Measurements from ENCODE around the gene MEX3B.

Gene MEX3B

GRCh38 chr15:82045892-82046665, at the start of gene MEX3B:
Gene MEX3B (minus strand): TSS chr15:82046018. CDS start chr15:82045705, 313 bp downstream.
- peak; percentile 89 for DNase-seq

- no peak for DNase-seq
Measured at GRCh38 chr15:82093774-82094211, 48.0 kb upstream of the MEX3B start.

GRCh38 chr15:82093325-82093724, 47.5 kb upstream of the MEX3B start:
- DNase-seq: no peak

GRCh38 chr15:82091636-82092140, 45.9 kb upstream of the MEX3B start:
- DNase-seq: no peak

GRCh38 chr15:82086243-82086995, 40.6 kb upstream of the MEX3B start:
- no peak for DNase-seq

- DNase-seq: no peak
Measured at GRCh38 chr15:82081914-82082762, 36.3 kb upstream of the MEX3B start.

GRCh38 chr15:82080774-82081173, 35.0 kb upstream of the MEX3B start:
- no peak for DNase-seq

- no peak for DNase-seq
Measured at GRCh38 chr15:82079736-82080135, 33.9 kb upstream of the MEX3B start.

- DNase-seq: no peak
Measured at GRCh38 chr15:82074610-82075009, 28.8 kb upstream of the MEX3B start.

- DNase-seq: no peak
Measured at GRCh38 chr15:82072926-82073537, 27.2 kb upstream of the MEX3B start.

GRCh38 chr15:82066455-82066854, 20.6 kb upstream of the MEX3B start:
- no peak for DNase-seq

GRCh38 chr15:82064824-82065223, 19.0 kb upstream of the MEX3B start:
- no peak for DNase-seq

GRCh38 chr15:82062479-82063454, 16.9 kb upstream of the MEX3B start:
- DNase-seq: no peak

GRCh38 chr15:82060817-82061216, 15.0 kb upstream of the MEX3B start:
- DNase-seq: no peak

- no peak for DNase-seq
Measured at GRCh38 chr15:82058517-82059204, 12.8 kb upstream of the MEX3B start.

GRCh38 chr15:82058026-82058425, 12.2 kb upstream of the MEX3B start:
- DNase-seq: no peak

GRCh38 chr15:82056958-82057823, 11.4 kb upstream of the MEX3B start:
- DNase-seq: no peak

GRCh38 chr15:82052751-82053150, 6.9 kb upstream of the MEX3B start:
- no peak for DNase-seq

GRCh38 chr15:82051664-82052063, 5.8 kb upstream of the MEX3B start:
- DNase-seq: no peak

GRCh38 chr15:82048811-82049210, 3.0 kb upstream of the MEX3B start:
- DNase-seq: no peak
